ENCODE data around the gene INPP4B. TPM values are rescaled to one million over a fixed set of nuclear protein-coding genes. Genes with fewer than 3 reads are reported as not detected.

Gene INPP4B
- polyA plus RNA-seq, 1 donor from 2014 or later: 1.2 TPM

DNA sequence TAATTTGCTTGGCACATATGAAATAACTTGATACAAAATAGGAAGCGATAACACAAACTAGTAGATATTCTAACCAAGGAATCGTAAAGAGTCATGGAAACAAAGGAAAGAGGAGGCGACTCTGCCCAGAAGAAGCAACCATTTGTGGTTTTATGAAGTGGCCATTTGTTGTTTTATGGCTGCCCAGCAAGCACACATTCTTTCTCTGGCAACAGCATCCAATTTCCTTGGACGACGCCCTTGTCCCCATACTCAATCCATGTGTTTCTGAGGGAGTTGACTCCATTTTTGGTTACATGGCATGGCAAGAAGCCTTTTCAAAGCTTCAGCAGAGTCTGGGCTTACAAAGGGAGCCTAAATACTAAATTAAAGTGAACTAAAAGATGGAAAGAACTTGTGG, 295.1 kb downstream of the INPP4B start:
- Mint-ChIP-seq H3K36me3 (no peaks in the 10 kb centered on the region), H3K9me3 (peaks cover 0 to under 1% (median 0%) of the 10 kb centered on the region in 3 donors), H3K27me3 (peaks cover 1% of the 10 kb centered on the region), H3K27ac (no peak overlapping the region), H3K4me1 (no peaks in the 10 kb centered on the region), H3K4me3 (no peak overlapping the region)

DNA sequence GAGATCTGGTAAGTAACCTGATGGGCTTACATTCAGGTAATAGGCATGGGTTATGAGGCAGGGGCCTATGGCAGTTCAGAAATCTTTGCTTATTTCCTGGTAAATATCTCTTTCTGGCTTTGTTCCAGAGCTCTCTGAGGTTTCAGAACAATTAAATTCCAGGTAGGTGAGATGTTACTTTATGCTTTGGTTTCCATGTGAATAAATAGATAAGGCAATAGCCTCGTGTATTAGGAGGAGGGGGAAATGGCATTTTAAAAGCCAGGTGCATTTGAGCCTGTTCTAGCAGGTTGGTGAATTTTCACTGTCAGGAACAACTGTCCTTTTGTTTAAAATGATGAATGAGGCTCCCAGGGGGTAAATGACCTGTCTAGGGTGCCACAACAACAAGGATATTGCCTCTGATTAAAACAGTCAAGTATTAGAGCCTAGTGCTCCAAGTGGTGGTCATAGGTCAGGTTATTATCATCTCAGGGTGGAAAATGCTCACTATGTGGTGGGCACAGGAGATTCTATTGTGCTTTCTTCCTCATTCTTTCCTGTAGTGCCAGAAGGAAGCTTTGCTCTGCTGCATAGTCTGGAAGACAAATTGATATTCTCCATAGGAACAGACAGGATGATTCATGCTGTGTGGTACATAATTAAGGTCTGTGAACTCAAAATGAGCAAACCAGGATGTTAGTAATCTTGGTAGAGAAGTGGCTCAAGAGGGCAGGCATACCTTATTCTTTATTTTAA, 296.2 kb downstream of the INPP4B start:
- no peak overlapping the region for H3K27ac Mint-ChIP-seq
- peaks cover 1% of the 10 kb centered on the region for H3K27me3 Mint-ChIP-seq
- H3K4me1 Mint-ChIP-seq: no peaks in the 10 kb centered on the region
- H3K36me3 Mint-ChIP-seq: no peaks in the 10 kb centered on the region
- H3K9me3 Mint-ChIP-seq: peaks cover 0 to 1% (median 0%) of the 10 kb centered on the region in 3 donors
- no peak overlapping the region for H3K4me3 Mint-ChIP-seq

DNA sequence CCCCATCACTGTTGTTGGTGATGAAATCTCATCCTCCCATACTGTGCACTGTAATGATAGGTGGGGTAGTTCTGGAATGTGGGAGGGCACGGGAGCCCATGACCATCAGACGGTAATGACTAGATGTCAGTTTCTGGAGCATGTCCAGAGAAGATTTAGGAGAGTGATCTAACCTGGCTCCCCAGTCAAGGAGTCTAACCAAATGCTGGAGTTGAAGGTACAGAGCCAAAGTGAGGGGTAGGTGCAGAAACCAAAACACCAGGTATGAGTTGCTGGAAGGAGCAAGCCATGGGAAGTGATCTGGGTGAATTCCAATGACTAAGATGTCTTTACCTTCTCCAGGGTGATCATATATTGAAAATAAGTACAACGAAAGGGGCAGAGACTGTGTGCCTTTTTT, 296.9 kb downstream of the INPP4B start:
- Mint-ChIP-seq H3K9me3 (peaks cover 0 to 1% (median 0%) of the 10 kb centered on the region in 3 donors), H3K36me3 (no peaks in the 10 kb centered on the region), H3K27me3 (no peaks in the 10 kb centered on the region), H3K27ac (no peak overlapping the region), H3K4me3 (peak overlapping the region in 1 of 4 donors; percentile 2), H3K4me1 (no peaks in the 10 kb centered on the region)

GRCh38 chr4:142548491-142548890, 297.6 kb downstream of the INPP4B start:
- Mint-ChIP-seq H3K27ac (no peak overlapping the region), H3K4me1 (no peaks in the 10 kb centered on the region), H3K4me3 (no peak overlapping the region)

DNA sequence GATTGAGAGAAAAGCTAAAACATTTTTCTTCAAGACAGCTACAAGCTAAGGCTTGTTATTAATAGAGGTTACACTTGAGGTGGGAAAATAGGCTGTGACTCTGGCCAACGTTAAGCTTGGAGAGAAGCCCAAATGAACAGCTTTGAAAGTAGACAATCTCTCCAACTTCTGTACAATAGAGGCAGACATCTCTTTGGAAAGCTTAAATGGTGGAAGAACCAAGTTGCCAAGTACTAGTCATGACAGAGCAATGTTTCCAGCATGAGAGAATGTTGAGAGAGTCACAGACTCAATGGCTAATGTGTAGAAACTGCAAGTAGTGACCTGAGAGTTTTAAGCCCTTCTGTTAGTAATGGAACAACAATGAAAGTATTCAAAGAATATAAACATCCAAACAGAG, 298.1 kb downstream of the INPP4B start:
- Mint-ChIP-seq H3K27ac (no peak overlapping the region), H3K4me1 (no peaks in the 10 kb centered on the region), H3K27me3 (no peaks in the 10 kb centered on the region), H3K9me3 (peaks cover 0 to 1% (median 0%) of the 10 kb centered on the region in 3 donors), H3K4me3 (no peak overlapping the region), H3K36me3 (no peaks in the 10 kb centered on the region)

More at GRCh38 chr4:142548491-142548890, 297.6 kb downstream of the INPP4B start:
- H3K27me3 Mint-ChIP-seq: no peaks in the 10 kb centered on the region
- H3K9me3 Mint-ChIP-seq: peaks cover 0 to 1% (median 0%) of the 10 kb centered on the region in 3 donors
- no peaks in the 10 kb centered on the region for H3K36me3 Mint-ChIP-seq

DNA sequence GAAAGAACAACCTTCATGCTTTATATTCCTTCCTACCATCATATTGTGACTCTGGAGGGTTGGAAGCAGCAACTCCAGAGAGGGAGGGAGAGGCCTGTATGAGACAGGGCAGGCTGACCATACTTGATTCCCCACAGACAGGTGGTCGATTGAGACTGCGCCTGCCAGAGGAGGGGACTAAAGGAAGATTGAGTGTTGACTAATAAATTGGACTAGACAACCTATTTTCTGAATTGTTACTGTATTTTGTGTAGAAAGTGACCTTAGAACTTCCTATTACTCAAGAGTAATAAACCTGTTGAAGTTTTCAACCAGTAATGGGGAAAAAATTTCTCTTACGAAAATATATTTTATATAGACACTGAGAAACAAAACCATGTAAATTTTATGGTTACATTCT, 301.5 kb downstream of the INPP4B start:
- Mint-ChIP-seq H3K4me3 (no peak overlapping the region), H3K4me1 (no peaks in the 10 kb centered on the region), H3K36me3 (no peaks in the 10 kb centered on the region), H3K27ac (no peak overlapping the region), H3K9me3 (peaks cover 0 to 1% (median 0%) of the 10 kb centered on the region in 3 donors), H3K27me3 (no peaks in the 10 kb centered on the region)

DNA sequence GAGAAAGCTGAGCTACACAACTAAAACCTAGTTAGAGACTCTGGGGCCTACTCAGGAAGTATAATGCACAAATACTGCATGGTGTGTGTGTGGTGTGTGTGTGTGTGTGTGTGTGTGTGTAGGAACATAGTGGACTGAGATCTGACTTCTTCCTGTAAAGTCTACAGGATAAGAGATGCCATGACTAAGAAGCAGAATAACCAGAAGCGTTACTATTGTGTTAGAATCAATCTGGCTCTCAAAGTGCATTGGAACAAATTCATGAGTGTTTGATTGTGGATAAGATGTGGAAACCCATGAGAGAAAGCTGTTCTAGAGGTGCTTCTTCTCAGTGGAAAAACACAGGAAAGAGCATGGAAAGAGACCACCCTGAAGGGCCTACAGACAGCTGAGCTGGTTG, 302.1 kb downstream of the INPP4B start:
- Mint-ChIP-seq H3K36me3 (no peaks in the 10 kb centered on the region), H3K4me1 (no peaks in the 10 kb centered on the region), H3K4me3 (no peak overlapping the region), H3K27me3 (no peaks in the 10 kb centered on the region), H3K27ac (no peak overlapping the region), H3K9me3 (peaks cover 0 to 1% (median 0%) of the 10 kb centered on the region in 3 donors)

- no peaks in the 10 kb centered on the region for H3K27me3 Mint-ChIP-seq
Measured at GRCh38 chr4:142540483-142540804, 305.7 kb downstream of the INPP4B start.

DNA sequence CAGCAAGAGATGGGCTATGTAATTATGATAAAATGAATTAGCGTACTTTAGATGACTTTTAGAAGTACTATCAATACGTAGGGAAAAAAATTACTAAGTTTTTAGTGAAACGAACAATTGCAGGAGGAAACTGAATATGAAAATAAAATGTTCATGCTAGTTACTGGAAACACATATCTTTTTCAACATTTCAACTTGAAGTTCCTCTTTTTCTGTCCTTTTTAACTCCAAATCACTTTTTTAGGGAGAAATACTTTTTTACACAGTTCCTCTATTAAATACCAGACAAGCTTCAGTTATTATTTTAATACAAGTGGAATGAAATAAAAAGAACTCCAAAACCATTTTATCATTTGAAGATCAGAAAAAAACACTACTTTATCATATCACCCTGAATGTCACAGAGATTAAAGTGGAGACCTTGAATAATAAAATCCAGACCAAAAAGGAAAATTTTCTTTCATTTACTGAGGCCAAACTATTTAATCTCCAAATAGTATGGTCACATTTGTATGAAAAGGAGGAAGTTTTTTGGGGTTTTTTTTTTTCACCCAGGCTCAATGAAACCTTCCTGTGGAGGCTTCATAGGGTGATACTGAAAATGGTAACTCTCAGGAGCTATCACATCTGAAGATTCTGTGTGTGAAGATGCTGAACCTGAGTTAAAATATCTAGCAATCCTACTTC, 306.2 kb downstream of the INPP4B start:
- no peaks in the 10 kb centered on the region for H3K4me1 Mint-ChIP-seq
- no peaks in the 10 kb centered on the region for H3K9me3 Mint-ChIP-seq
- H3K36me3 Mint-ChIP-seq: no peaks in the 10 kb centered on the region
- no peaks in the 10 kb centered on the region for H3K27me3 Mint-ChIP-seq
- H3K27ac Mint-ChIP-seq: no peak overlapping the region
- no peak overlapping the region for H3K4me3 Mint-ChIP-seq

More at GRCh38 chr4:142540483-142540804, 305.7 kb downstream of the INPP4B start:
- Mint-ChIP-seq H3K36me3 (no peaks in the 10 kb centered on the region), H3K4me3 (no peak overlapping the region), H3K27ac (no peak overlapping the region), H3K9me3 (no peaks in the 10 kb centered on the region), H3K4me1 (no peaks in the 10 kb centered on the region)

DNA sequence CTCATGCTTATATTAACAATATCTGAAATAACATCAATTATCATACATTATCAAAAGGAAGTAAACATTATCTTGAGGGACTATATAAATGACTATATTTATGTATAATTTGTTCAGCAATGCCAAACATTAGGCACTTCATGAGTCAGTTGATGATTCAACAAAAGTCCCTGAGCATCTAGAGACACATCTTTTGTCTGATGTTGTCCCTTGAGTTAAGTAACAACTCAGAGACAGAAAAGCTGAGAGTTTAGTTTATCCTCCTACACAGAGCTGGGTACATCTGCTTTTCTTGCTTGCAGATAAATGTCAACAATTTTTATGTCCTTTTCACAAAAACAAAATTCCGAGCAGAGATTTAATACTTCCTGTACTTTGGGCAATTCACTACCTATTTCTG, 311.1 kb downstream of the INPP4B start:
- Mint-ChIP-seq H3K4me3 (no peak overlapping the region), H3K9me3 (no peaks in the 10 kb centered on the region), H3K27ac (no peak overlapping the region), H3K4me1 (no peaks in the 10 kb centered on the region), H3K36me3 (no peaks in the 10 kb centered on the region), H3K27me3 (no peaks in the 10 kb centered on the region)

- Mint-ChIP-seq H3K4me1 (no peaks in the 10 kb centered on the region), H3K4me3 (no peak overlapping the region), H3K27ac (no peak overlapping the region), H3K36me3 (no peaks in the 10 kb centered on the region), H3K27me3 (no peaks in the 10 kb centered on the region), H3K9me3 (no peaks in the 10 kb centered on the region)
Measured at GRCh38 chr4:142532054-142532453, 314.0 kb downstream of the INPP4B start.

- Mint-ChIP-seq H3K36me3 (no peaks in the 10 kb centered on the region), H3K9me3 (no peaks in the 10 kb centered on the region), H3K4me3 (no peak overlapping the region), H3K4me1 (no peaks in the 10 kb centered on the region), H3K27ac (no peak overlapping the region), H3K27me3 (no peaks in the 10 kb centered on the region)
Measured at GRCh38 chr4:142530728-142531127, 315.4 kb downstream of the INPP4B start.

- no peaks in the 10 kb centered on the region for H3K9me3 Mint-ChIP-seq
- no peaks in the 10 kb centered on the region for H3K4me1 Mint-ChIP-seq
- H3K27me3 Mint-ChIP-seq: no peaks in the 10 kb centered on the region
- H3K27ac Mint-ChIP-seq: no peak overlapping the region
- H3K36me3 Mint-ChIP-seq: no peaks in the 10 kb centered on the region
- H3K4me3 Mint-ChIP-seq: no peak overlapping the region
Measured at GRCh38 chr4:142528433-142528832, 317.7 kb downstream of the INPP4B start.

DNA sequence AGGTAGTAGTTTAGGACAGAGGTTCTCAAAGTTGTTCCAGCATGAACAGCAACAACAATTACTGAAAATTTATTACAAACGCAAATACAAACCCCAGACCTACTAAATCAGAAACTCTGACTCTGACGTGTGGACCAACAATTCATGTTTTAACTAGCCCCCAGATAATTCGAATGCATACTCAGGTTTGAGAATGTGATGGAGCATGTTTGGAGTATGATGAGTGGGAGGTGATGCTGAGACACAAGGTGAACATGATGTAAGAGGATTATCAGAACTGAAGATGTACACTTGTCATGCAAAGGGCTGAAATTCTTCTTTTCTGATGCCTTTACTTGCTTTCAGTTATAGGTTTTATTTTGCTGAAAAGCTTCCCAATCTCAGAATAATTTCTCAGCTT, 323.0 kb downstream of the INPP4B start:
- H3K9me3 Mint-ChIP-seq: no peaks in the 10 kb centered on the region
- no peak overlapping the region for H3K27ac Mint-ChIP-seq
- peaks cover 2% of the 10 kb centered on the region for H3K36me3 Mint-ChIP-seq
- H3K4me3 Mint-ChIP-seq: no peak overlapping the region
- H3K27me3 Mint-ChIP-seq: no peaks in the 10 kb centered on the region
- H3K4me1 Mint-ChIP-seq: no peaks in the 10 kb centered on the region

GRCh38 chr4:142519342-142519741, 326.8 kb downstream of the INPP4B start:
- Mint-ChIP-seq H3K4me3 (no peak overlapping the region), H3K27ac (no peak overlapping the region), H3K9me3 (no peaks in the 10 kb centered on the region), H3K27me3 (no peaks in the 10 kb centered on the region), H3K36me3 (peaks cover 2% of the 10 kb centered on the region), H3K4me1 (no peaks in the 10 kb centered on the region)

Measured in IgD-negative memory B cell (primary cell).